IPS-11a (cell line): ENCODE measurements around the gene CCT3.
"Not testable (repeated sequence)": the region's sequence is repeated elsewhere in the genome, so short reads cannot be mapped to it uniquely, and the experiment has no call there.

Source experiments
- H3K4me3 ChIP-seq: one replicate; pipeline ENCODE4 v1.5.1; 2013; ENCODE audit warnings: low read depth, low read length, control low read depth

CCT3 gene

DNA sequence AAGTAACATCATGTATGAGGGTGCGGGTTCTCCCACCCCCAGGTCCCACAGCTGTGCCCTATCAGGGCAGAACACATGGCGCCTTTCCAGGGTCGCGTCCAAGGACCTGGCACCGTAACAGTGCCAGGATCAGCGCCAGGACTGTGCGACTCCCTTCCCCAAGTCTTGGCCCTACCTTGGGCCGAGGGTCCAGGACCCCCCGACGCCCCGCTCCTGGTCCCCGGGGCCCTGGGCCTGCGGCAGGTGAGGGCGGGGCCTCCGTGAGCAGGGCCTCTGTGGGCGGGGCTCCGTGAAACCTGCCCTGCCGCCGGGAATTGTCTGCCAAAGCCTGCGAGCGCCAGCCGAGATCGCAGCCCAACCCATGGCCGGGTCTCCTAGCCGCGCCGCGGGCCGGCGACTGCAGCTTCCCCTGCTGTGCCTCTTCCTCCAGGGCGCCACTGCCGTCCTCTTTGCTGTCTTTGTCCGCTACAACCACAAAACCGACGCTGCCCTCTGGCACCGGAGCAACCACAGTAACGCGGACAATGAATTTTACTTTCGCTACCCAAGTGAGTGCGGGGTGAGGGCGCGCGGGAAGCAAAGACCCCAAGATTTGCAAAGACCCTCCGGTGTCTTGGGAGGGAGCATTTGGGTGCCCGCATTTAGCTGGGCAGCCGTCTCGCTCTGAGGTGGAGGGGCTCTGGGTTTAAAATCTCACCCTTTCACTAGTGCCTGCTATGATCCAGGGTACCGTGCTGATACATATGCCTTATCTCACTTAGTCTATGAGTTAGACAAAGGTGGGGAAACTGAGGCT lies 31.0 kb upstream of the CCT3 start, which contains the start of gene RHBG:
Gene RHBG, plus strand, starts transcription at position 323 of the 796 bp plus-strand sequence. Its CDS starts 39 bp downstream, at position 362.
- peak within 1 kb of the TSS; percentile 52 for H3K4me3 ChIP-seq

DNA sequence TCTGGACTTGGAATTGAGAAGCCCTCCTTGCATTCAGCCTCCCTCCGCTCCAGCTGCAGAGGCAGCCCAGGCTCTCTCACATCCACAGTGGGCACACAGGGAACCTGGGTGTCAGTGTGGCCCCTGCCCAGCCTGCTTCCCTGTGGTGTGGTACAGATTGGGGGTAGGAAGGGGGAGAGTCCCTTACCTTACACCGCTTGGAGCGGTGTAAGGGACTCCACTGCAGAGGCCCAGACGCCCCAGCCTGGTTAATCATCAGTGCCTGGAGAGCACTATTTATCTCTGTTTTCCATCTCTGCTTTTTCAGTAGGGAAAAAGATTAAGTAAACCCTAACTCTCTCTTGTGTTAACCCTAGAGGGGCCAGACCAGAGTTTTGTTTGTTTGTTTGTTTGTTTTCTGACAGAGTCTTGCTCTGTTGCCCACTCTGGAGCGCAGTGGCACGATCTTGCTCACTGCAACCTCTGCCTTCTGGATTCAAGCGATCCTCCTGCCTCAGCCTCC lies 30.1 kb upstream of the CCT3 start:
- H3K4me3 ChIP-seq: no peak overlapping the region

DNA sequence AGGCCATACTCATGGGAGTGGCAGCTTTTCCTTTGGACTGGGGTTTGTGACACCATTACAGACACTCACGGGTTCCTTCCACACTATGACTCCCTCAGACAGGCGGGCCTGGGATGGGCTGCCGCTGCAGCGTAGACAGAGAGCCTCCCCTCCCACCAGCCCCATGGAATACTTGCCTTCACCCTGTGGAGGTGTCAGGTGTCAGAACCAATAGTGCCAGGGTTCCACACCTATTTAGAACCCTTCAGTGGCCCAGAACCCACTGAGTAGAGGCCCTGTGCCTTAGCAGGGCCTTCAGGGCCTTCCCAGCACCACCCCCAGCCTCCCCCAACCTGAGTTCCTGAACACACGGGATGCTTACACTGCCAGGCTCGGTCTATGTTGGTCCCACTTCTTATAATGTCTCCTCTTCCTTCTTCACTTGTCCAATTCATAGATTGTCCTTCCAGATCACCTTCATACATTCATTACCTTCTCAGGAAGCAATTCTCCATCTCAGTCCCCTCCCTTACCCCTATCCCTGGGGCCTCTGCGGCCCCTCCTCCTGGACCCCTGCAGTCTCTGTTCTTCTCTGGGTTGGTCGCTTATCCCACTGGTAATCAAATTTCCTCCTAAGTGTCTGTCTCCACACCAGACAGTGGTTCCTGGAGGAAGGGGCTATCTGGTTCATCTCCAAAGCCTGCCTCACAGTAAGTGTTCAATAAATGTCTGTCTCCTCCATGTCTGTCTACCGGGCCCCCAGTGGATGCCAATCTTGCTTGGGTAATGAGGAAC lies 29.5 kb upstream of the CCT3 start:
- no peak overlapping the region for H3K4me3 ChIP-seq

DNA sequence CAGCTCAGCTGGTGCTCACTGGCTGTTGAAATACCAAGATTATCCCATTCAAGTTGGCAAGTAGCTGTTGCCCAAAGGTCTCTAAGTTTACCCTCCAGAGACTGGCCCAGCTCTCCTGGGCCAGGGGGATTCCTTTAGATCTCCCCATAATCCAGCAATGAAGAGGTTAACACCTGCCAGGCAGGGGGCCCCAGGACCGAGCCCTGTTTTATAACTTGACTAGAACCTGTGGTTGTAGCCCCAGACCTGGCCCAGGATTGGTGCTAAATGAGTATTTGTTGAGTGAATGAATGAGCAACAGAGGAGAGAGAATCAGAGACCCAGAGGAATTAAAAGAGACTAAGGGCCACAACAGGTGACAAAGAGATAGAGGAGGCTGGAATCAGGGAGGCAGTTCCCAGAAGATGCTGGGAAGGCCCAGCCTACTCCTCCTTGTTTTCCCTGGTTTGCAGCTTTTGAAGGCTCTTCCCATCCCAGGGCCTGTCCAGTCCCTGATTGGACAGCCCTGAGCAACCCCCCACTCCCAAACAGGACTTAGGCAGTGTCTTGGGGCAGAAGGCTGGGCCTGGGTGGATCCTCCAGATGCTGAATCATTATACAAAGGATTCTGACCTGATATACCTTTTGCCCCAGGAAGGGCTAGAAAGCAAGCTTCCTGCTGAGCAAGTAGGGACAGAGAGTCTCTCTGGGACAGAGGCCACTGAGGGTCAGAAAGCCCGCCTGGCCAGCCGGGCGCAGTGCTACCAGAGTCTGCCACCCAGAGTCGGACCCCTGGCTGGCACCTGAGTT lies 28.5 kb upstream of the CCT3 start:
- no peak overlapping the region for H3K4me3 ChIP-seq

DNA sequence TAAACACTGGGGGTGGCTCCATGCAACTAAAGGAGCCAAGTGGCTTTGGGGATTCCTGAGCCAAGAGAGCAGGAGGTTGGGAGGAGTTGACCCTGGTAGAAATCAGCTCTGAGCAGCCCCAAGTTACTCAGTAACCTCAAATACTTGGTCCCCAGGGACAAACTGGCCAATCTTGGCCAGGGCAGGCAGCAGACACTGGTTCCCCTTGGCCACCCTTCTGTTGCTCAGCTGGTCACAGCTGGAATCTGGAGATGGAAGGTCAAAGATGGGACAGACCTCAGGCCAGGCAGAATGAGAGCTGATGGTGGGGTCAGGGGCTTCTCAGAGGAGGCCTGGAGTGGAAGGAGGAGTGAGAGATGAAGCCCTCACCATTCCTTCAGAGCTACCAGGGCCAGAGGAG lies 27.7 kb upstream of the CCT3 start:
- H3K4me3 ChIP-seq: no peak overlapping the region

DNA sequence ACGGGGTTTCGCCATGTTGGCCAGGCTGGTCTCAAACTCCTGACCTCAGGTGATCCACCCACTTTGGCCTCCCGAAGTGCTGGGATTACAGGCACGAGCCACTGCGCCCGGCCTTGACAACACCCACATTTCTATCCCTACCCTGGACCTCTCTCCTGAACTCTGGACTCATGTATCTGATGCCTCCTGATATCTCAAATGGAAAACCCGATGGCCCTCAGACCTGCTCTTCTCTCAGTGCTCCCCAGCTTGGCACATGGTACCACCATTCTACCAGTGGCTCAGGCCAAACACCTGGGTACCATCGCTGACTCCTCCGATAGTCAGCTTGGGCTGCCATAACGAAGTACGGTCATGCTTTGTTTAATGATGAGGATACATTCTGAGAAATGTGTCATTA lies 22.4 kb upstream of the CCT3 start:
- H3K4me3 ChIP-seq: no peak overlapping the region

DNA sequence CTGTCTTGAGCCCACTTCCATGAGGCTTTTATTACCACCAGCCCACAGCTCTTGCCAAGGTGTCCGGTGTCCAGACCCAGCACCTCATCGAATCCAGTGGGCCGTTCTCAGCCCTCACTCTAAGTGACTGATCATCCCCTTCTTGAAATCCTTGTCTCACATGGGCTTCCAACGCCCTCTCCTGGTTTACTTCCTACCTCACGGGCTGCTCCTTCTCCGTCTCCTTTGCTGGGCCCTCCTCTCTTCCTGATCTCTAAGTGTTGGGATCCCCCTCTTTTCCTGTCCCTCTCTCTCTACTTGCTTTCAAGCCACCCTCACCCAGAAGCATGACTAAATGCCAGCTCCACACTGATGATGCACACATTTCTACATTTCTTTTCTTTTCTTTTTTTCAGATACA lies 21.9 kb upstream of the CCT3 start:
- no peak overlapping the region for H3K4me3 ChIP-seq

DNA sequence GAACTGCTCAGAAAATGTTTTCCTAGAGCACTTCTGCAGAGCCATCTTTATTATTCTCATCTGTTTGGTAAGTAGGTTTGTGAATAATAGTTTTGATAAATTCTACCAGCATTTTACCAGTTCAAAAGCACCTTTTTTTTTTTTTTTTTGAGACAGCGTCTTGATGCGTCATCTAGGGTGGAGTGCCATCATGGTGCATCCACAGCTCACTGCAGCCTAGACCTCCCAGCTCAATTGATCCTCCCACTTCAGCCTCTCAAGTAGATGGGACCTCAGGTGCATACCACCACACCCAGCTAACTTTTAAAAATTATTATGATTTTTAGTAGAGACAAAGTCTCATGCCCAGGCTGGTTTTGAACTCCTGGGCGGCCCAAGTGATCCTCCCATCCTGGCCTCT lies 21.2 kb upstream of the CCT3 start:
- no peak overlapping the region for H3K4me3 ChIP-seq

DNA sequence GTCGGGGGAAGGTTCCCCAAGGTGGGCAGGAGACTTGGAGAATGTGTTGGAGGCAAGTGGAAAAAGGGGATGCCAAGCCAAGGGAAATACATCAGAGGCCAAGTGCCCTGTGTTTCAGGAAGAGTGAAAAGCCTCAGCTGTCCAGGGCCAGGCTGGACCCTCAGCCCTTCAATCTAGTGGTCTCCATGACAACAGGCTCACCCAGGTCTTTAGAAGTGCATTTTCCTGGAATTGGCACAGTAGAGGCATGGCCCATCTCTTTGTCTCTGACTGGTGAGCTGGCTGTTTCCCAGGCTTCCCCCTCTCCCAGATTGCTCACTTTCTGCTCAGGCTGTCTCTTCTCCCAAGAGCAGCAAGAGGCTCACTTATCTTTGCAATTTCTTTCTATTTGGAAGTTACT lies 20.5 kb upstream of the CCT3 start:
- no peak overlapping the region for H3K4me3 ChIP-seq

DNA sequence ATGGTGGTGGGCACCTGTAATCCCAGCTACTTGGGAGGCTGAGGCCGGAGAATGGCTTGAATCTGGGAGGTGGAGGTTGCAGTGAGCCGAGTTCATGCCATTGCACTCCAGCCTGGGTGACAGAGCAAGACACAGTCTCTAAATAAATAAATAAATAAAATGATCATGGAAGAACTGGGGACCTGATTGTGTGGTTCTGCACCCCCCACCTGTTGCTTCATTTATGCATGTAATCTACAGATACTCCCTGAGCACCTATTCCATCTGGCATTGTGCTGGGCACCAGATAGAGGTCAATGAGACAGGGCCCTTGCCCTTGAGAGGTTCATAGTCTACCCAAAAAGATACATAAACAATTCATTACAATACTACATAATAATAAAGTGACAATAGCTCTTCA lies 19.9 kb upstream of the CCT3 start:
- H3K4me3 ChIP-seq: no peak overlapping the region

DNA sequence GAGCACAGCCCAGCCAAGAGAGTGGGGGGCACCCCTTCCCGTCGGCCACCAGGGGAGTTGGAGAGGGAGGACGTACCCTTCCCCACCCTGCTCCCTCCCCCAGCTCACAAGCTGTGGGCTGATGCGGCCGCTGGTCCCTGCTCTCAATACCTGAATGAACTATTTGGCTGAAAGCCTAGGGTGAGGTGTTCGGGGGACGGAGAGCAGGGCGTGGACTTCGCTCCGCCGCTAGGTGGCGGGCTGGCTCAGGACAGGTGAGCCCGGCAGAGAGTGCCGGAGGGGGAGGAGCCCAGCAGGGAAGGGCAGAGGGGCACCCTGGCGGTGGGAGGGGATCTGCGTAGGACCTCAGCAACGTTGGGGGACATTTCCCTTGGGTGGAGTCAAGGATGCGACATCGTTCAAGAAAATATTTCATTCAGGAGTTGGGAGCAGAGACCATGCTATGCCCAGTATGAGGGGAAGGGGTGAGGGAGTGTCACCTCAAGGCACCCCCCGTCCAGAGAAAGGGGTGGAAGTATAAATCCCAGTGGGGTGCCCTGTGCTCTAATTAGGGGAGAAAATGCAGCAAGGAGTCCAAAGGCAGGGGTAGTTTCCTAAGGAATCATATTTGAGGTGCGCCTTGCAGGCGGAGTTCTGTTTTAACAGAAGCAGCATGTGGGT lies 18.9 kb upstream of the CCT3 start:
- peak overlapping the region; percentile 14 for H3K4me3 ChIP-seq

DNA sequence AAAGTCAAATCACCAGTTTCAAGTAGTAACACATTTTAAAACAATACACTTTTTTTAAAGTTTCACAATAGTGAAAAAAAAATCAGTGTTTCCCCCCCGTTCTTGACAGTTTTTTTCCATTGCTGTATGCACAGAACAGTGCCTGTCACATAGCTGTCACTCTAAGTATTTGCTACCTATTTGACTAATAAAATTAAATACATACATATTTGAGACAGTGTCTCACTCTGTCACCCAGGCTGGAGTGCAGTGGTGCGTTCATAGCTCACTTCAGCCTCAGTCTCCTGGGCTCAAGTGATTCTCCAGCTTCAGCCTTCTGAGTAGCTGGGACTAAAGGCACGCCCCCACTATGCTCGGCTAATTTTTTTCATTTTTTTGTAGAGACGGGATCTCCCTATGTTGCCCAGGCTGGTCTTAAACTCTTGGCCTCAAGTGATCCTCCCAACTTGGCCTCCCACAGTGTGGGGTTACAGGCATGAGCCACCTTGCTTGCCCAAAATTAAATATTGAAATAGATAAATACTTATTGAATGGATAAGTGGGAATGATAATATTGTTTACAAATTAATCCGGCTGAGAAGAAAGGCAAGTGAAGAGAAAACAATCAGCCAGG lies 18.3 kb upstream of the CCT3 start:
- no peak overlapping the region for H3K4me3 ChIP-seq

DNA sequence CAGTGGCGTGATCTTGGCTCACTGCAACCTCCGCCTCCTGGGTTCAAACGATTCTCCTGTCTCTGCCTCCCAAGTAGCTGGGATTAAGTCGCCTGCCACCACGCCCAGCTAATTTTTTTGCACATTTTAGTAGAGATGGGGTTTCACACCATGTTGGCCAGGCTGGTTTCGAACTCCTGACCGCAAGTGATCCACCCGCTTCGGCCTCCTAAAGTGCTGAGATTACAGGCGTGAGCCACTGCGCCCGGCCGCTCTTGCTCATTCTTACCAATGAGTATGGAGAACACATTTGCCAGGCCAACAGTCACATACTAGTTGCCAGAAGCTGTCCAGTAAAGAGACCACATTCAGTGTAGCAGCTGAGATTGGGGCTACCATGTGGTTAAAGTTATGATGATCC lies 14.4 kb upstream of the CCT3 start:
- H3K4me3 ChIP-seq: not testable (repeated sequence)

DNA sequence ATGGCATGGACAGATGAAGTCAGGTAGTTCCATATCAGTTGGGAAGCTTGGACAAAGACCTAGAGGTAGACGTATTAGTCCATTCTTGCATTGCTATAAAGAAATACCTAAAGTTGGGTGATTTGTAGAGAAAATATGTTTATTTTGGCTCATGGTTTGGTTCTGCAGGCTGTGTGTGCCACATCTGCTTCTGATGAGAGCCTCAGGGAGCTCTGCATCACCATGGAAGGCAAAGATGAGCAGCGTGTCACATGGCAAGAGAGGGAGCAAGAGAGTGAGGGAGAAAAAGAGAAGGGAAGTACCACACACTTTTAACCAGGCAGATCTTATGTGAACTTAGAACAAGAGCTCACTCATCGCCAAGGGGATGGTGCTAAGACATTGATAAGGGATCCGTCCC lies 9.2 kb upstream of the CCT3 start:
- H3K4me3 ChIP-seq: no peak overlapping the region

DNA sequence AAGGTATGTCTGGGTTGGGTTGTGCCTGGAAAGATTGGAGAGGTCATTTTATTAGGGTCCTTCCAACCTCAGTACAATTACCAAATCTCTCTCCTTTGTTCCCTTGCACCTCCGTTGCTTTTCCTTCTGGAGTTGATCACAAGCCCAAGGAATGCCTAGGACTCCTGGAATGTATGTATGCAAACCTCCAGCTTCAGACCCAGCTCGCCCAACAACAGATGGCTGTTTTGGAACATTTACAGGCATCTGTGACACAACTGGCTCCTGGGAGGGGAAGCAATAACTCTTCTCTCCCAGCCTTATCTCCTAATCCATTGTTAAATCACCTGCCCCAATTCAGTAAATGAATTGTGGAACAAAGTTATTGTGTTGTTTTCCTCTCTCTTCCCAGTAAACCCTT lies 8.5 kb upstream of the CCT3 start:
- no peak overlapping the region for H3K4me3 ChIP-seq

DNA sequence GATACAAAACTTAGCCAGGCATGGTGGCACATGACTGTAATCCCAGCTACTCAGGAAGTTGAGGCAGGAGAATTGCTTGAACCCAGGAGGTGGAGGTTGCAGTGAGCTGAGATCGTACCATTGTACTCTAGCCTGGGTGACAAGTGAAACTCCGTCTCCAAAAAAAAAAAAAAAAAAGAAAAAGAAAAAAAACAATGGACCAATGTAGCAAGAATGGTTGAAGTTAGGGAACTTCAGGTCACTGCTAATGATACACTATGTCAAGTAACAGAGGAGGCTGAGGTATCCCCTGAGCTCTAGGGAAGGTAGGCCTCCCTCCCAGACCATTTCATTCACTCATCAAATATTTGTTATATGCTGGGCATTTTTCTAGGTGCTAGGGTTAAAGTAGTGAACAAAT lies 7.9 kb upstream of the CCT3 start:
- not testable (repeated sequence) for H3K4me3 ChIP-seq

DNA sequence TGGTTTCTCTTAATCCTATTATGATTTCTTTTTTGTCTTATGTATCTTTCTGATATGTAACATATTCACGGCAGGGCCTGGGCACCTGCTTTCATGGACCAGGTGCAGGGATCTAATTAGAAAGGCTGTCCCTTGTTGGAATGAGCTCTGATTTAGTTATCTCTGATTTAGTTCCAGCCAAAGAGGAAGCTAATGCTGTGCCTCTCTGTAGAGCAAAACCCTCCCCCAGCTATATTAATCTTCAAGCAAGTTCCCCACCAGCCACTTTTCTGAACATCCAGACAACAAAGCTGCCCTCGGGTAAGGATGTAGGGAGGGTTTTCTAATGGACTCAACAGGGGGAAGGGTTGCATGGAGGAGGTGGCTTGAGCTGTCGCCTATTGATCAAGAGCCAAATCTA lies 6.3 kb upstream of the CCT3 start:
- H3K4me3 ChIP-seq: no peak overlapping the region

DNA sequence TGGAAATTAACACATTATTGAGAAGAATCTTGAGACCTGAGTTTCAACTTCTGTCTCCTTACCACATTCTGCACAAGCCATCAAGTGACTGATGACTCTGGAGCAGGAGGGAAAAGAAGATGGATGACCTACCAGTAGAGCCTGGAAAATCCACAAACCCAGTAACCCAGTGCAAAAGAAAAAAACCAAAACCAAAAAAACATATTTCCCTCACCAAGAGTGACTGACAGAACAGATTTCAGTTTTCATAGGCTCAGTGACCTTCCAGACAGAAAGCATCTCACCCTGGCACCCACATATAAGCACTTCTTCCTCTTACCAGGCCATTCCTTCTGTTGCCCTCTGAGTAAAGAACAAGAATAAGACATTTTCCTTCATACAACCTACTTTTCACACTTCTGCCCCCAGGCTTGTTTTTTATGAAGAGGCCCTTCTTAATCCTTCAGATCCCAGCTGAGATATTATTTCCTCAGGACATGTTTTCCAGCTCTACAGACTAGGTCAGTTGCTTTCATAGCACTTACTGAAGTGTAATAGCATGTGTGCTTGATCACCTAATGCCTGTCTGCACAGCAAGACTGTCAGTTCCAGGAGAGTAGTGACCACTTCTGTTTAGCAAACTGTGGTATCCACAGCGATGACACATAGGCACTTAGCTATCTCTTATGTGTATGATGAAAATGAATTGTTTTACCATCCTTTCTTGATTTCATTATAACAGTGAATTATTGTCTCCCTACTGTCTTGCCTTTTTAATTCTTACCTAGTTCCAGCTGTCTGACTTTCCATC lies 4.3 kb upstream of the CCT3 start:
- H3K4me3 ChIP-seq: no peak overlapping the region

DNA sequence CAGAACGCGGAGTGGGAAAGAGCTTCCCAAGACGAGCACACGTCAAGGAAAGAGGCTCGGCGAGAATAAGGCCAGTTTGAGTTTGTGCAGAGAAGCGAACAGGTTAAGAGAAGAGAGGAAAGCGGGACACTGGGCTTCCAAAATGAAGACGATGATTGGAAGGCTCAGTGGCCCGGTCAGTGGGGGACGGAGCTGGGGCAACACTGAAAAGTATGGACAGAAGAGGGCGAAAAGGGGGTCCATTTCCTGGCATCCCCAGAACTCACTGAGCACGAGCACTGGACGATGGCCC lies 258 bp downstream of the CCT3 start:
- peak overlapping the region; percentile 96 for H3K4me3 ChIP-seq
